Measurements from ENCODE around the gene UNC119B. TPM values are rescaled to one million over a fixed set of nuclear protein-coding genes. Genes with fewer than 3 reads are reported as not detected.
A peak's percentile ranks its signal among the peaks of the same experiment; 100 is the strongest.

Gene UNC119B
- total RNA-seq, 5 donors from 2014 or later (not counting 1 experiment from before 2014, with no cell fraction given), result 14.3 to 26.1 (median 22.6) TPM

DNA sequence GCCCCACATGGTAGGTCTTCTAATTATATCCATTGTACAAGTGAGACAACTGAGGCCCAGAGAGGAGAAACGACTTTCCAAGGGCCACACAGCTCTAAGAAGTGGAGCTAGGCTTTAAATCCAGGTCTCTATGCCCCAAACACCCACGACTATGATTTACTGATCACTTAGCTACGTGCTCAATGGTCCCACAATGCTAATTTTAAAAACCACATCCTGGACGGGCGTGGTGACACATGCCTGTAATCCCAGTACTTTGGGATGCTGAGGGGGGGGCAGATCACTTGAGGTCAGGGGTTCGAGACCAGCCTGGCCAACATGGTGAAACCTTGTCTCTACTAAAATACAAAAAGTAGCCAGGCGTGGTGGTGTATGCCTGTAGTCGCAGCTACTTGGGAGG, 31.7 kb upstream of the UNC119B start:
- no peak overlapping the region for H3K27ac ChIP-seq (ENCODE audit: low read length)
- H3K4me3 Mint-ChIP-seq, result no peak overlapping the region

DNA sequence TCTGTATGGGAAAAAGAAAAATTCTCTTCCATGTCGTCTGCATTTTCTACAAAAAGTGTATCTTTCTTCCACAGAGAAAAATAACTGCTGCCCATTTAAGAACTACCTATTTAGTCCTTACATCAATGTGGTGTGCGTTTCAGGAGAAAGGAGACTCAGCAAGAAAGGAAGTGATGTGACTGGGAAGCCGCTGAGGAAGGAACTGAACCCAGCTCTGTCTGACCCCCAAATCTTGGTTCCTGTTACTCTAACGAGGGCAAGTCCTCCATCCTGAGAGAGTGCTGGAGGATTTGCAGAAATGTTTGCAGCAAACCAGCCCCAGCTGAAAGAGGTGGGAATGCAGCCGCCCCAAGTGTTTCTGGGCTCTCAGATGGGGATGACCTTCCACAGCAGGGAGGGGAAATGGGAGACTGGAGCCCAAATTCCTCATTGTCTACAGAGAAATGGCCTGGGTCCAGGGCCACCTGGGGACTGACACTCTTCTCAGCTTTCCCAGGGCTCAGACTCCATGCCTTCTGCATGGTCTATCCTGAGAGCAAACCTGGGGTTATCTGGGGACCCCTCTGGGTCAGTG, 30.0 kb upstream of the UNC119B start:
- H3K4me1 ChIP-seq (ENCODE audit: control insufficient read depth in 1 of 2, extremely low read depth in 1 of 2, insufficient read depth in 2 of 2, low read length in 2 of 2), result no peaks in the 10 kb centered on the region
- H3K9me3 ChIP-seq, result no peaks in the 10 kb centered on the region
- peaks cover 0 to 3% of the 10 kb centered on the region in 2 experiments for H3K27me3 ChIP-seq (replicated peaks in 1 of 2; ENCODE audit: control insufficient read depth in 2 of 2, extremely low read depth in 1 of 2, insufficient read depth in 2 of 2, low read length in 1 of 2)
- H3K36me3 Mint-ChIP-seq, result no peaks in the 10 kb centered on the region
- no peaks in the 10 kb centered on the region for H3K9me3 Mint-ChIP-seq
- no peak overlapping the region for H3K27ac ChIP-seq (ENCODE audit: low read length)
- DNase-seq, result no peak
- ChIA-PET POLR2A (no interaction called here), CTCF (no interaction called here)
- no peaks in the 10 kb centered on the region for H3K36me3 ChIP-seq (ENCODE audit: control insufficient read depth in 2 of 2, extremely low read depth in 1 of 2, insufficient read depth in 1 of 2, low read length in 1 of 2)
- H3K27ac Mint-ChIP-seq, result no peak overlapping the region
- 50% methylated on average over 3 of the region's 5 CpGs for WGBS (ENCODE audit: insufficient coverage)
- ATAC-seq (replicated peaks in 1 of 4), result no peak
- H3K4me1 Mint-ChIP-seq, result peaks cover 0 to 19% (median 5%) of the 10 kb centered on the region in 3 donors
- peaks cover 3% of the 10 kb centered on the region in 2 donors for H3K27me3 Mint-ChIP-seq
- H3K4me3 ChIP-seq (ENCODE audit: control insufficient read depth in 1 of 2, extremely low read depth in 1 of 2, low read length in 1 of 2), result no peak overlapping the region
- H3K4me3 Mint-ChIP-seq, result no peak overlapping the region

More for the DNA sequence above, 31.7 kb upstream of the UNC119B start:
- Histone ChIP-seq H3K27me3 (replicated peaks in 1 of 2; ENCODE audit: control insufficient read depth in 2 of 2, extremely low read depth in 1 of 2, insufficient read depth in 2 of 2, low read length in 1 of 2) (peaks cover 0 to 3% of the 10 kb centered on the region in 2 experiments), H3K9me3 (no peaks in the 10 kb centered on the region), H3K4me1 (ENCODE audit: control insufficient read depth in 1 of 2, extremely low read depth in 1 of 2, insufficient read depth in 2 of 2, low read length in 2 of 2) (no peaks in the 10 kb centered on the region), H3K4me3 (ENCODE audit: control insufficient read depth in 1 of 2, extremely low read depth in 1 of 2, low read length in 1 of 2) (no peak overlapping the region), H3K36me3 (ENCODE audit: control insufficient read depth in 2 of 2, extremely low read depth in 1 of 2, insufficient read depth in 1 of 2, low read length in 1 of 2) (no peaks in the 10 kb centered on the region)
- Mint-ChIP-seq H3K4me1 (peaks cover 0 to 15% (median 5%) of the 10 kb centered on the region in 3 donors), H3K9me3 (no peaks in the 10 kb centered on the region), H3K27me3 (peaks cover 4 to 9% of the 10 kb centered on the region in 2 donors), H3K36me3 (no peaks in the 10 kb centered on the region), H3K27ac (no peak overlapping the region)
- ATAC-seq (replicated peaks in 1 of 4) (no peak), DNase-seq (no peak)
- ChIA-PET CTCF (no interaction called here), POLR2A (no interaction called here)
- WGBS (ENCODE audit: insufficient coverage), result no CpG with 5 or more reads among the region's 8 CpGs

DNA sequence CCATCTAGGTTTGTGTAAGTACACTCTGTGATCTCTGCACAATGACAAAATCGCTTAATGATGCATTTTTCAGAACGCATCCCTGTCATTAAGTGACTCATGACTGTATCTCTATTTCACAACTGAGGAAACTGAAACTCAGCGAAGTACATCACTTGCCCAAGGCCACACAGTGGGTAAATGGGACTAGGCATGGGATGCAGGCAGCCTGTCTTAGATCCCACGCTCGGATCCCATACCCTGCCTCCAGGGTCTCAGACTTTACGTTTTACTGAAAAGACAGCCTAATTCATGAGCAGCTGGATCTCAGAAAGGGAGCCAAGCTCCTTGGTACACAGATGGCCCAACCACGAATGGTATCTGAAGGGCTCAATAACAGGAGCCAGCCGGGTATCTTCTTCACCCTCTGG, 25.7 kb upstream of the UNC119B start:
- 42% methylated on average over 4 of the region's 8 CpGs for WGBS (ENCODE audit: insufficient coverage)
- H3K36me3 ChIP-seq (ENCODE audit: control insufficient read depth in 2 of 2, extremely low read depth in 1 of 2, insufficient read depth in 1 of 2, low read length in 1 of 2), result no peaks in the 10 kb centered on the region
- ATAC-seq (replicated peaks in 1 of 4), result no peak
- H3K9me3 ChIP-seq, result no peaks in the 10 kb centered on the region
- H3K27me3 Mint-ChIP-seq, result no peaks in the 10 kb centered on the region
- peaks cover 20 to 29% (median 24%) of the 10 kb centered on the region in 3 donors for H3K4me1 Mint-ChIP-seq
- peaks cover 7 to 24% of the 10 kb centered on the region in 2 experiments for H3K4me1 ChIP-seq (ENCODE audit: control insufficient read depth in 1 of 2, extremely low read depth in 1 of 2, insufficient read depth in 2 of 2, low read length in 2 of 2)
- H3K27ac Mint-ChIP-seq, result no peak overlapping the region
- H3K4me3 ChIP-seq (ENCODE audit: control insufficient read depth in 1 of 2, extremely low read depth in 1 of 2, low read length in 1 of 2), result no peak overlapping the region
- no peak overlapping the region for H3K27ac ChIP-seq (ENCODE audit: low read length)
- DNase-seq, result no peak
- ChIA-PET POLR2A (no interaction called here), CTCF (no interaction called here)
- H3K9me3 Mint-ChIP-seq, result no peaks in the 10 kb centered on the region
- peaks cover 0 to 3% of the 10 kb centered on the region in 2 experiments for H3K27me3 ChIP-seq (replicated peaks in 1 of 2; ENCODE audit: control insufficient read depth in 2 of 2, extremely low read depth in 1 of 2, insufficient read depth in 2 of 2, low read length in 1 of 2)
- peak overlapping the region in 2 of 3 donors; percentile 89 for H3K4me3 Mint-ChIP-seq
- H3K36me3 Mint-ChIP-seq, result no peaks in the 10 kb centered on the region

DNA sequence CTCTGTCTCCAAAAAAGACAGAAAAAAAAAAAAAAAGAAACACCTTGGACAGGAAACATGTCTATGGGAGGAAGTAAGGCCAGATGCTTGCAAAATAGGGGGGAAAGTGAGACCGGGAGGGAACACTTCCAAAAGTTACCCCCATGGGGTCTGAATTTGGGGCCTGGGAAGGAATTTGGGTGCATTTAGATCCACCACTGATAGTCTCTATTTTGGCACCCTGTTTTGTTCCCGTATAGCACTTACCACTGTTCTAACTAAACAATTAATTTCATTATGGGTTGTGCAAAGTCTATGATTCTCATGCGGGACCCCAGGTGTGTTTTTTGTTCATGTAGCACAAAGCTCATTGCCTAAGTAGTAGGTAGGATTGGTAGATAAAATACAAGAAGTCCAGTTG, 24.7 kb upstream of the UNC119B start:
- Histone ChIP-seq H3K4me1 (ENCODE audit: control insufficient read depth in 1 of 2, extremely low read depth in 1 of 2, insufficient read depth in 2 of 2, low read length in 2 of 2) (peaks cover 10 to 29% of the 10 kb centered on the region in 2 experiments), H3K9me3 (no peaks in the 10 kb centered on the region), H3K36me3 (ENCODE audit: control insufficient read depth in 2 of 2, extremely low read depth in 1 of 2, insufficient read depth in 1 of 2, low read length in 1 of 2) (no peaks in the 10 kb centered on the region), H3K27ac (ENCODE audit: low read length) (no peak overlapping the region), H3K27me3 (replicated peaks in 1 of 2; ENCODE audit: control insufficient read depth in 2 of 2, extremely low read depth in 1 of 2, insufficient read depth in 2 of 2, low read length in 1 of 2) (peaks cover 0 to under 1% of the 10 kb centered on the region in 2 experiments), H3K4me3 (ENCODE audit: control insufficient read depth in 1 of 2, extremely low read depth in 1 of 2, low read length in 1 of 2) (no peak overlapping the region)
- Mint-ChIP-seq H3K27ac (peak overlapping the region; percentile 27 to 55), H3K27me3 (no peaks in the 10 kb centered on the region), H3K36me3 (no peaks in the 10 kb centered on the region), H3K4me3 (peak overlapping the region; percentile 88 to 89 (median 89)), H3K9me3 (no peaks in the 10 kb centered on the region), H3K4me1 (peaks cover 24 to 37% (median 32%) of the 10 kb centered on the region in 3 donors)
- ATAC-seq (replicated peaks in 1 of 4) (no peak), DNase-seq (no peak)
- ChIA-PET POLR2A (no interaction called here), CTCF (interaction anchor here in 1 of 2 donors (1.9 kb wide), 1 partner anchor 103 kb away, joined by 6 read pairs; no protein-coding TSS in a partner anchor)
- WGBS (ENCODE audit: insufficient coverage), result no CpG with 5 or more reads among the region's 3 CpGs

DNA sequence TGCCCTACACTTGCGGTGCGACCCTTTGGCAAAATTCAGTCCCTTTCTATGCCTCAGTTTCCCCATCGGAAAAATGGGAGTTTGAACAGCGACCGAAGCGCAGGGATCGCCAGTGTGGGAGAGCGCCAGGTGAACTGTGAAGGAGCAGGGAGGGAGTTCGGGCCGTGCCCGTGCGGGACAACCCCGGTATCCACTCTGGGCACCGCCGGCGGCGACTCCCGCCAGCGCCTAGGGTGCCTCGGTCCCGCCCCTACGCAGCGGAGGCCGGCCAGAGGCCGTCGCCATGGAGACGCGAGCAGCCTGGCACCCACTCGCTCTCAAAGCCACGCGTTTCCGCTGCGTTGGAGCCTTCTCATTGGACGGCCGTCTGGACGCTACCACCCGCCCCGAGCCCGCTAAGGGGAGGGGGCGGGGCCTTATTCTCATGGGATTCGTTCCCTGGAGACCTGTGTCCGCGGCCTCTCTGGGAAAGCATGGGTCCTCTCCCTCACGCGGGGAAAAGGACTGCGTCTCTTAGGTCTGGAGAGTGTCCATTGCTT, 24.0 kb upstream of the UNC119B start:
- H3K27ac Mint-ChIP-seq, result peak overlapping the region; percentile 90 to 94
- H3K4me1 ChIP-seq (ENCODE audit: control insufficient read depth in 1 of 2, extremely low read depth in 1 of 2, insufficient read depth in 2 of 2, low read length in 2 of 2), result peaks cover 12 to 31% of the 10 kb centered on the region in 2 experiments
- no peaks in the 10 kb centered on the region for H3K36me3 Mint-ChIP-seq
- DNase-seq, result peak; percentile 93 to 99 (median 96)
- H3K4me3 ChIP-seq (ENCODE audit: control insufficient read depth in 1 of 2, extremely low read depth in 1 of 2, low read length in 1 of 2), result peak overlapping the region; percentile 83 to 97
- H3K36me3 ChIP-seq (ENCODE audit: control insufficient read depth in 2 of 2, extremely low read depth in 1 of 2, insufficient read depth in 1 of 2, low read length in 1 of 2), result no peaks in the 10 kb centered on the region
- no peaks in the 10 kb centered on the region for H3K9me3 Mint-ChIP-seq
- H3K27ac ChIP-seq (ENCODE audit: low read length), result peak overlapping the region; percentile 91
- no peaks in the 10 kb centered on the region for H3K9me3 ChIP-seq
- ChIA-PET POLR2A (interaction anchor here in 1 of 2 donors (0.5 kb wide), 1 partner anchor 372 kb away, joined by 5 read pairs; no protein-coding TSS in a partner anchor), CTCF (interaction anchor here in 1 of 2 donors (1.9 kb wide), 1 partner anchor 104 kb away, joined by 6 read pairs; no protein-coding TSS in a partner anchor)
- peaks cover 28 to 42% (median 39%) of the 10 kb centered on the region in 3 donors for H3K4me1 Mint-ChIP-seq
- ATAC-seq (replicated peaks in 1 of 4), result peak; percentile 78 to 79 (median 79)
- no peaks in the 10 kb centered on the region for H3K27me3 Mint-ChIP-seq
- no peaks in the 10 kb centered on the region for H3K27me3 ChIP-seq (replicated peaks in 1 of 2; ENCODE audit: control insufficient read depth in 2 of 2, extremely low read depth in 1 of 2, insufficient read depth in 2 of 2, low read length in 1 of 2)
- peak overlapping the region; percentile 88 to 89 (median 89) for H3K4me3 Mint-ChIP-seq
- WGBS (ENCODE audit: insufficient coverage), result 0% methylated on average over 44 of the region's 46 CpGs

DNA sequence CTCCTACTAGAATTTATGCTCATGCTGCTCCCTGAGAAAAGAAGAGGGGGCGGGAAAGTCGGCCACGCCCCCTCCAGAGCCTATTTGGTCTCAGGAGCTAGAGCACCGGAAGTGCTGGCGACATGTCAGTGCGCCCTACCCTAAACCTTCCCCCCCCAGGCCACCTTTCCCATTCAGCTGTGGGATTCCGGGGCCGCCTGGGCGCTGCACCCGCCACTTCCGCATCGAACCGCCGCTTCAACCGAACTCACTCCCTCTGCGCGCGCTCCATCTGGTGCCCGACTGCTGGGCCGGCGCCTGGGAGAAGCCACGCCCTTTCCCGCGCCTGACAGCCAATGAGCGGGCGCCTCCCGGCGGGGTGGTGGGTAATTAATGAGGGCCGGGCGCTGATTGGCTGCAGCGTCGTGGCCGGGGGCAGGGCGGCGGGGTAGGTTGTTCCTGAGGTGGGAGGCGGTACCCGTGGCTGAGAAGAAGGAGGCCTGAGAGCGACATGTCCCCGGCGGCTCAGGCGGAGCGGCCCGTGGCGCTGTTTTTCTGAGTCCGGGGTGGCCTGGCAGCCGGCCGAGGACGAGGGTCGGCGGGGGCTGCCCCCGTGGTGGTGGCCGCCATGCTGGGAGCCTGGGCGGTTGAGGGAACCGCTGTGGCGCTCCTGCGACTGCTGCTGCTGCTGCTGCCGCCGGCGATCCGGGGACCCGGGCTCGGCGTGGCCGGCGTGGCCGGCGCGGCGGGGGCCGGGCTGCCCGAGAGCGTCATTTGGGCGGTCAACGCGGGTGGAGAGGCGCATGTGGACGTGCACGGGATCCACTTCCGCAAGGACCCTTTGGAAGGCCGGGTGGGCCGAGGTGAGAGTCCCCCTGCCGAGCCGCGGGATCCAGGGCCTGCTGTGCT, 23.3 kb upstream of the UNC119B start, which contains the start of gene MLEC:
Gene MLEC (plus strand): TSS at position 460 of the 888 bp plus-strand sequence. CDS start 148 bp downstream, at position 608.
- peak within 1 kb of the TSS; percentile 91 for H3K27ac ChIP-seq (ENCODE audit: low read length)
- H3K9me3 Mint-ChIP-seq, result no peaks in the 10 kb centered on the region
- ChIA-PET CTCF (interaction anchor here in 1 of 2 donors (1.9 kb wide), 1 partner anchor 104 kb away, joined by 6 read pairs; no protein-coding TSS in a partner anchor), POLR2A (interaction anchor here in 1 of 2 donors (0.5 kb wide), 1 partner anchor 372 kb away, joined by 5 read pairs; no protein-coding TSS in a partner anchor)
- ATAC-seq (replicated peaks in 1 of 4), result peak; percentile 82 to 86 (median 82)
- peaks cover 32 to 47% (median 45%) of the 10 kb centered on the region in 3 donors for H3K4me1 Mint-ChIP-seq
- peak within 1 kb of the TSS; percentile 83 to 97 for H3K4me3 ChIP-seq (ENCODE audit: control insufficient read depth in 1 of 2, extremely low read depth in 1 of 2, low read length in 1 of 2)
- no peaks in the 10 kb centered on the region for H3K36me3 Mint-ChIP-seq
- H3K36me3 ChIP-seq (ENCODE audit: control insufficient read depth in 2 of 2, extremely low read depth in 1 of 2, insufficient read depth in 1 of 2, low read length in 1 of 2), result no peaks in the 10 kb centered on the region
- WGBS (ENCODE audit: insufficient coverage), result under 1% methylated on average over 73 of the region's 84 CpGs
- H3K27ac Mint-ChIP-seq, result peak within 1 kb of the TSS; percentile 90 to 94
- H3K27me3 ChIP-seq (replicated peaks in 1 of 2; ENCODE audit: control insufficient read depth in 2 of 2, extremely low read depth in 1 of 2, insufficient read depth in 2 of 2, low read length in 1 of 2), result no peaks in the 10 kb centered on the region
- peaks cover 15 to 31% of the 10 kb centered on the region in 2 experiments for H3K4me1 ChIP-seq (ENCODE audit: control insufficient read depth in 1 of 2, extremely low read depth in 1 of 2, insufficient read depth in 2 of 2, low read length in 2 of 2)
- no peaks in the 10 kb centered on the region for H3K27me3 Mint-ChIP-seq
- H3K9me3 ChIP-seq, result no peaks in the 10 kb centered on the region
- H3K4me3 Mint-ChIP-seq, result peak within 1 kb of the TSS; percentile 88 to 89 (median 89)
- DNase-seq, result peak; percentile 96 to 100 (median 99)
